GM23248 (cell line): ENCODE measurements around the gene ITPA. TPM values are rescaled to one million over a fixed set of nuclear protein-coding genes. Genes with fewer than 3 reads are reported as not detected.

Experiments
- DNase-seq: peaks from one replicate; pipeline ENCODE4 v3.0.0-alpha.2; 2015
- H2AFZ ChIP-seq: fragments of 200-600 bp; sonication (generic); 2 replicates; pipeline ENCODE4 v1.6.1; 2016; ENCODE audit warnings: antibody characterized with exemption
- H3F3A ChIP-seq: fragments of 200-600 bp; sonication (generic); 2 replicates; pipeline ENCODE4 v1.6.1; 2016; ENCODE audit warnings: mild to moderate bottlenecking, antibody characterized with exemption, mixed run types; ENCODE audit not compliant: insufficient read depth
- H3K27ac ChIP-seq: fragments of 200-600 bp; sonication (generic); 2 replicates; pipeline ENCODE4 v1.5.1; 2016; ENCODE audit warnings: mild to moderate bottlenecking
- H3K27me3 ChIP-seq: fragments of 200-600 bp; sonication (generic); replicated peaks from 2 replicates; pipeline ENCODE4 v1.6.1; 2016; ENCODE audit warnings: mild to moderate bottlenecking; ENCODE audit not compliant: insufficient read depth
- H3K36me3 ChIP-seq: fragments of 200-600 bp; sonication (generic); 2 replicates; pipeline ENCODE4 v1.6.1; 2016; ENCODE audit warnings: low read depth, mild to moderate bottlenecking
- H3K4me1 ChIP-seq: fragments of 200-600 bp; sonication (generic); 2 replicates; pipeline ENCODE4 v1.6.1; 2016; ENCODE audit warnings: mild to moderate bottlenecking; ENCODE audit not compliant: insufficient read depth
- H3K4me2 ChIP-seq: fragments of 200-600 bp; sonication (generic); one replicate; pipeline ENCODE4 v1.6.1; 2016; ENCODE audit warnings: mild to moderate bottlenecking; ENCODE audit not compliant: unreplicated experiment
- H3K4me3 ChIP-seq: fragments of 200-600 bp; sonication (generic); 2 replicates; pipeline ENCODE4 v1.5.1; 2016; ENCODE audit warnings: mild to moderate bottlenecking
- H3K79me2 ChIP-seq: fragments of 200-600 bp; sonication (generic); 2 replicates; pipeline ENCODE4 v1.6.1; 2016; ENCODE audit warnings: mild to moderate bottlenecking; ENCODE audit not compliant: insufficient read depth
- H3K9ac ChIP-seq: fragments of 200-600 bp; sonication (generic); 2 replicates; pipeline ENCODE4 v1.6.1; 2016; ENCODE audit warnings: mild to moderate bottlenecking
- H3K9me2 ChIP-seq: fragments of 200-600 bp; sonication (generic); 2 replicates; pipeline ENCODE4 v1.6.1; 2016; ENCODE audit warnings: mixed run types, mild to moderate bottlenecking, moderate library complexity; ENCODE audit not compliant: insufficient read depth
- H3K9me3 ChIP-seq: fragments of 200-600 bp; sonication (generic); one replicate; pipeline ENCODE4 v1.6.1; 2017; ENCODE audit warnings: low read depth
- H4K20me1 ChIP-seq: fragments of 200-600 bp; sonication (generic); 2 replicates; pipeline ENCODE4 v1.6.0; 2016; ENCODE audit not compliant: insufficient read depth
- EZH2 ChIP-seq: fragments of 200-600 bp; sonication (generic); IDR thresholded peaks from 2 replicates; pipeline ENCODE4 v1.6.1; 2018; ENCODE audit warnings: antibody characterized with exemption, mild to moderate bottlenecking; ENCODE audit not compliant: insufficient read depth, poor library complexity, severe bottlenecking
- EZH2phosphoT487 ChIP-seq: fragments of 200-600 bp; sonication (generic); IDR thresholded peaks from 2 replicates; pipeline ENCODE4 v1.6.1; 2018; ENCODE audit warnings: antibody characterized with exemption, moderate library complexity, mild to moderate bottlenecking, low read depth; ENCODE audit not compliant: insufficient read depth
- WGBS, 2 experiments: methylation state at CpG; one replicate each; pipeline ENCODE4 v1.1.6; 2015 to 2017; ENCODE audit warnings: low lambda C conversion rate in 2 of 2, low coverage in 1 of 2; ENCODE audit errors: missing lambda C conversion rate in 2 of 2; 5-methylcytosine and 5-hydroxymethylcytosine counted together
- in situ Hi-C: fragments of 300-500 bp; cut with MboI; formaldehyde crosslinking; loops from 2 replicates; pipeline ENCODE4 v1.15.0; 2020
- polyA plus RNA-seq: library from polyadenylated mRNA; unstranded; fragments of >200 nt; fragmentation: Nextera tagmentation; extraction: Ambion mirVana; gene quantifications from 2 replicates; pipeline ENCODE4 v1.2.1, GENCODE V29; 2016
- total RNA-seq: library from RNA; depleted of rRNA; stranded (reverse); fragments of >200 nt; shearing (Covaris generic); gene quantifications from 2 replicates; pipeline ENCODE4 v1.2.3, GENCODE V29; 2014

The ITPA gene
- total and polyA plus RNA-seq, 2 experiments from 2014 or later: 43.6 to 63.8 TPM

GRCh38 chr20:3239026-3239866 is 29.9 kb downstream of the ITPA start, which contains the start of gene SLC4A11:
Gene SLC4A11, minus strand, starts transcription at chr20:3239190. Its CDS starts 53 bp downstream, at chr20:3239137.
- no peaks in the 10 kb centered on the region for H3K9me3 ChIP-seq
- H3K9me2 ChIP-seq: no peaks in the 10 kb centered on the region
- H4K20me1 ChIP-seq: no peaks in the 10 kb centered on the region
- no peaks in the 10 kb centered on the region for H3K79me2 ChIP-seq
- in situ Hi-C loops: no loop called here
- H3F3A ChIP-seq: no peaks in the 10 kb centered on the region
- peak; percentile 79 for DNase-seq
- peaks cover 8% of the 10 kb centered on the region; the same call in 1 of the 2 replicates for H3K27me3 ChIP-seq
- peak within 1 kb of the TSS; percentile 75 for H3K4me3 ChIP-seq
- peak within 1 kb of the TSS; percentile 95 for H2AFZ ChIP-seq
- peak within 1 kb of the TSS; percentile 67 for H3K4me2 ChIP-seq
- H3K36me3 ChIP-seq: no peaks in the 10 kb centered on the region
- H3K4me1 ChIP-seq: no peaks in the 10 kb centered on the region
- no peak within 1 kb of the TSS for H3K27ac ChIP-seq
- peak within 1 kb of the TSS; percentile 46 for H3K9ac ChIP-seq
- 1 to 2% methylated on average over 57 to 79 of the region's 107 CpGs for WGBS, 2 experiments
- TF ChIP-seq EZH2: no peak
- TF ChIP-seq EZH2phosphoT487: no peak

- Histone ChIP-seq H3K9me3 (no peaks in the 10 kb centered on the region), H3K9ac (peak overlapping the region; percentile 46), H4K20me1 (no peaks in the 10 kb centered on the region), H3K4me2 (peak overlapping the region; percentile 67), H2AFZ (peak overlapping the region; percentile 95), H3K4me1 (no peaks in the 10 kb centered on the region), H3K27ac (no peak overlapping the region), H3F3A (no peaks in the 10 kb centered on the region), H3K36me3 (no peaks in the 10 kb centered on the region), H3K27me3 (peaks cover 8% of the 10 kb centered on the region; the same call in 1 of the 2 replicates), H3K79me2 (no peaks in the 10 kb centered on the region), H3K9me2 (no peaks in the 10 kb centered on the region), H3K4me3 (peak overlapping the region; percentile 75)
- TF ChIP-seq EZH2 (no peak), EZH2phosphoT487 (0 out of 2 replicates have a peak, but pooled peaks have one; percentile 13)
- WGBS, 2 experiments: 14 to 29% methylated on average over 39 to 48 of the region's 54 CpGs
- in situ Hi-C loops: no loop called here
- DNase-seq: peak; percentile 59
These were observed 30.8 kb downstream of the ITPA start for GRCh38 chr20:3239867-3240775.

GRCh38 chr20:3240776-3241363 is 31.6 kb downstream of the ITPA start:
- H3K4me3 ChIP-seq: no peak overlapping the region
- WGBS, 2 experiments: 89 to 90% methylated on average over 15 of the region's 15 CpGs
- TF ChIP-seq EZH2phosphoT487 (no peak), EZH2 (no peak)

More at GRCh38 chr20:3240776-3241363, 31.6 kb downstream of the ITPA start:
- no peak for DNase-seq
- H3F3A ChIP-seq: no peaks in the 10 kb centered on the region
- H3K9ac ChIP-seq: no peak overlapping the region
- H3K79me2 ChIP-seq: no peaks in the 10 kb centered on the region
- H3K9me3 ChIP-seq: no peaks in the 10 kb centered on the region
- in situ Hi-C loops: no loop called here
- H3K4me2 ChIP-seq: no peak overlapping the region
- H3K27ac ChIP-seq: no peak overlapping the region
- no peaks in the 10 kb centered on the region for H3K36me3 ChIP-seq
- no peaks in the 10 kb centered on the region for H4K20me1 ChIP-seq
- H3K27me3 ChIP-seq: peaks cover 8% of the 10 kb centered on the region; the same call in 1 of the 2 replicates
- H3K4me1 ChIP-seq: no peaks in the 10 kb centered on the region
- H2AFZ ChIP-seq: no peak overlapping the region
- H3K9me2 ChIP-seq: no peaks in the 10 kb centered on the region
